Measurements from ENCODE around the gene RNASEH2B. TPM values are rescaled to one million over a fixed set of nuclear protein-coding genes. Genes with fewer than 3 reads are reported as not detected.

RNASEH2B gene
- total and polyA plus RNA-seq, 12 donors, result 30.5 to 86.8 (median 40.1) TPM

DNA sequence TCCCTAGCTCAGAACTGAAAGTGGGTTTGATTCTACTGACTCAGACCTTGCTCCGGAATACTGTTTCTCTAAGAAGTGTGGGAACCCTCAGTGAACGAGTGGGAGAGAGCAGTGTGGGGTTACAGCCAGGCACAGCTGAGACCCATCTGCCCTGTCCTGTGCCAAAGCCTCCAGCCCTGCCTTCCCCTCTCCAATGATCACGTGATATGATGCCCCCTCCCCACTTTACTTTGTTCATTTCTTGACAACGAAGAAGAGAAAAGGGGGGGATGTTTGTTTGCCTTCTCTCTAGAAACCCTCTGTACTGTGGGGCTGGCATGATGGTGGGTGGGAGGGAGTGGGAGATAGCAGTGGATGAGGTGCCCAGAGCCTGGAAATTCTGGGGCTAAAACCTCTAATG is 96.0 kb downstream of the RNASEH2B start:
- Histone ChIP-seq H3K4me3 (no peak overlapping the region), H3K36me3 (no peaks in the 10 kb centered on the region), H3K27me3 (peaks cover 0 to 9% (median 0%) of the 10 kb centered on the region in 7 donors), H3K9me3 (no peaks in the 10 kb centered on the region), H3K4me1 (peaks cover 0 to 6% (median 0%) of the 10 kb centered on the region in 9 donors), H3K27ac (peak overlapping the region in 1 of 10 donors; percentile 45)
- intact Hi-C loops (cut with DNase I), result no loop called here
- TF ChIP-seq, protein P1, sequence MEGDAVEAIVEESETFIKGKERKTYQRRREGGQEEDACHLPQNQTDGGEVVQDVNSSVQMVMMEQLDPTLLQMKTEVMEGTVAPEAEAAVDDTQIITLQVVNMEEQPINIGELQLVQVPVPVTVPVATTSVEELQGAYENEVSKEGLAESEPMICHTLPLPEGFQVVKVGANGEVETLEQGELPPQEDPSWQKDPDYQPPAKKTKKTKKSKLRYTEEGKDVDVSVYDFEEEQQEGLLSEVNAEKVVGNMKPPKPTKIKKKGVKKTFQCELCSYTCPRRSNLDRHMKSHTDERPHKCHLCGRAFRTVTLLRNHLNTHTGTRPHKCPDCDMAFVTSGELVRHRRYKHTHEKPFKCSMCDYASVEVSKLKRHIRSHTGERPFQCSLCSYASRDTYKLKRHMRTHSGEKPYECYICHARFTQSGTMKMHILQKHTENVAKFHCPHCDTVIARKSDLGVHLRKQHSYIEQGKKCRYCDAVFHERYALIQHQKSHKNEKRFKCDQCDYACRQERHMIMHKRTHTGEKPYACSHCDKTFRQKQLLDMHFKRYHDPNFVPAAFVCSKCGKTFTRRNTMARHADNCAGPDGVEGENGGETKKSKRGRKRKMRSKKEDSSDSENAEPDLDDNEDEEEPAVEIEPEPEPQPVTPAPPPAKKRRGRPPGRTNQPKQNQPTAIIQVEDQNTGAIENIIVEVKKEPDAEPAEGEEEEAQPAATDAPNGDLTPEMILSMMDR (IDR thresholded peaks at IDR 0.05), result no peak
- WGBS, 2 donors, result 66 to 78% methylated on average over 4 of the region's 4 CpGs
- ATAC-seq (no peak), DNase-seq (no peak)

Other genes with a start within 250 kb of the RNASEH2B start
- under 1 TPM in 4 of 10 donors, not detected in 6; 0.09 to 0.49 (median 0.19) TPM for gene DLEU7, start 66.1 kb upstream of the RNASEH2B start, total RNA-seq
- under 1 TPM in 1 of 2 donors, not detected in 1; 0.03 TPM for gene DLEU7, start 66.1 kb upstream of the RNASEH2B start, polyA plus RNA-seq
- gene C13orf42, start 201.5 kb downstream of the RNASEH2B start, total RNA-seq, result not detected
- gene C13orf42, start 201.5 kb downstream of the RNASEH2B start, polyA plus RNA-seq, result under 1 TPM in 1 of 2 donors, not detected in 1; 0.01 TPM

Data from heart right ventricle (tissue), 16 donors.